Right lobe of liver (tissue), 4 donors: ENCODE data around the gene ZBTB4.

ENCODE experiments used
- CTCF ChIP-seq, 4 donors: fragments of 200-600 bp in 3 of 4; fragments of 450-650 bp in 1 of 4; IDR thresholded peaks; one replicate each; pipeline versions ENCODE4 v1.5.1 to v1.8.0; 2016 to 2022; ENCODE audit warnings: antibody characterized with exemption in 4 of 4, mild to moderate bottlenecking in 2 of 4
- POLR2A ChIP-seq: fragments of 450-650 bp; IDR thresholded peaks from one replicate; pipeline ENCODE4 v1.6.1; 2017; ENCODE audit warnings: antibody characterized with exemption, mild to moderate bottlenecking
- donor health status: DM: no; HTN: no; CAD: no.
- donor health status: DM: no; HTN: no; CAD: no.
- donor health status: DM: no; HTN: yes; CAD: no.

GRCh38 chr17:7511108-7511507, 31.7 kb upstream of the ZBTB4 start:
- no peak for TF ChIP-seq POLR2A
- no peak for TF ChIP-seq CTCF (IDR thresholded peaks at IDR 0.05)
